A673 (cell line): ENCODE data around the gene BRAT1. TPM values are rescaled to one million over a fixed set of nuclear protein-coding genes. Genes with fewer than 3 reads are reported as not detected.

Source experiments
- BruUV-seq: library from RNA; stranded (reverse); fragments of 400-500 nt; replicated peaks from 2 replicates; lab custom pipeline; 2021; lab: Mats Ljungman, UMichigan
- CTCF ChIA-PET: fragments of 300-600 bp; sonication (Branson Sonifier 250); formaldehyde crosslinking; loops from one replicate; lab custom pipeline; 2022; ENCODE audit warnings: antibody characterized with exemption; lab: Charles Lee
- POLR2A ChIA-PET: fragments of 300-600 bp; sonication (Branson Sonifier 250); formaldehyde crosslinking; loops from one replicate; lab custom pipeline; 2022; ENCODE audit warnings: antibody characterized with exemption; ENCODE audit not compliant: low non-redundant PET; lab: Charles Lee
- DNase-seq: peaks from one replicate; pipeline ENCODE4 v3.0.0-alpha.2; 2015; ENCODE audit warnings: low spot score
- H3K27ac ChIP-seq: fragments of 200-600 bp; sonication (generic); 2 replicates; pipeline ENCODE4 v1.5.1; 2016; ENCODE audit warnings: mixed run types, low read depth, mild to moderate bottlenecking, mixed read lengths, antibody characterized with exemption, low read length; ENCODE audit not compliant: poor library complexity, severe bottlenecking
- H3K27me3 ChIP-seq: fragments of 200-600 bp; sonication (generic); replicated peaks from 2 replicates; pipeline ENCODE4 v1.6.1; 2017; ENCODE audit warnings: mixed run types, low read depth, mild to moderate bottlenecking, mixed read lengths, antibody characterized with exemption, low read length; ENCODE audit not compliant: insufficient read depth, poor library complexity
- H3K36me3 ChIP-seq: fragments of 200-600 bp; sonication (generic); 2 replicates; pipeline ENCODE4 v1.6.1; 2016; ENCODE audit warnings: mixed run types, mild to moderate bottlenecking, mixed read lengths, antibody characterized with exemption, low read length; ENCODE audit not compliant: insufficient read depth, poor library complexity, severe bottlenecking
- H3K4me1 ChIP-seq: fragments of 200-600 bp; sonication (generic); 2 replicates; pipeline ENCODE4 v1.6.1; 2017; ENCODE audit warnings: mixed run types, mild to moderate bottlenecking, mixed read lengths, antibody characterized with exemption, low read length; ENCODE audit not compliant: insufficient read depth, poor library complexity, severe bottlenecking
- H3K4me3 ChIP-seq: fragments of 200-600 bp; sonication (generic); 2 replicates; pipeline ENCODE4 v1.5.1; 2016; ENCODE audit warnings: low read depth, mixed run types, mild to moderate bottlenecking, mixed read lengths, low read length; ENCODE audit not compliant: poor library complexity, severe bottlenecking
- H3K9me3 ChIP-seq: fragments of 200-600 bp; sonication (generic); 2 replicates; pipeline ENCODE4 v1.6.1; 2016; ENCODE audit warnings: mixed run types, low read depth, mild to moderate bottlenecking, mixed read lengths, antibody characterized with exemption, low read length; ENCODE audit not compliant: poor library complexity, severe bottlenecking
- CTCF ChIP-seq: fragments of 300-800, 200-600 bp; sonication (generic); conservative IDR thresholded peaks from 2 replicates; pipeline ENCODE4 v1.5.1; 2017; ENCODE audit warnings: low read depth, mild to moderate bottlenecking, antibody characterized with exemption, low read length, moderate library complexity, mixed read lengths
- EZH2 ChIP-seq: fragments of 200-600 bp; sonication (generic); IDR thresholded peaks from 2 replicates; pipeline ENCODE4 v1.6.1; 2017; ENCODE audit warnings: borderline replicate concordance, low read depth, mild to moderate bottlenecking, mixed read lengths, antibody characterized with exemption, low read length; ENCODE audit not compliant: poor library complexity, severe bottlenecking
- intact Hi-C: fragments of 100-400 bp; cut with micrococcal nuclease; formaldehyde crosslinking; loops from one replicate; pipeline ENCODE4 v1.10.0; 2022; ENCODE audit not compliant: unreplicated experiment
- total RNA-seq: library from RNA; stranded (reverse); gene quantifications from 2 replicates; pipeline ENCODE4 v1.2.3, GENCODE V29; 2021

The BRAT1 gene
- total RNA-seq, 1 experiment from 2014 or later, result 47.9 TPM

GRCh38 chr7:2510130-2510776, 45.1 kb downstream of the BRAT1 start:
- TF ChIP-seq CTCF (no peak), EZH2 (no peak)
- POLR2A ChIA-PET, result no interaction called here
- intact Hi-C loops, result no loop called here
- Histone ChIP-seq H3K4me3 (no peak overlapping the region), H3K9me3 (no peaks in the 10 kb centered on the region), H3K27me3 (no peaks in the 10 kb centered on the region), H3K27ac (no peak overlapping the region), H3K4me1 (no peaks in the 10 kb centered on the region), H3K36me3 (no peaks in the 10 kb centered on the region)
- CTCF ChIA-PET, result no interaction called here
- DNase-seq, result no peak
- BruUV-seq, result no TSS peak

- CTCF ChIA-PET, result no interaction called here
- Histone ChIP-seq H3K9me3 (no peaks in the 10 kb centered on the region), H3K27me3 (no peaks in the 10 kb centered on the region), H3K27ac (no peak overlapping the region), H3K36me3 (no peaks in the 10 kb centered on the region), H3K4me1 (no peaks in the 10 kb centered on the region), H3K4me3 (no peak overlapping the region)
- intact Hi-C loops, result no loop called here
- POLR2A ChIA-PET, result no interaction called here
- TF ChIP-seq CTCF (no peak), EZH2 (no peak)
- no peak for DNase-seq
- no TSS peak for BruUV-seq
Measured at GRCh38 chr7:2509298-2509906, 45.9 kb downstream of the BRAT1 start.

GRCh38 chr7:2508327-2509215, 46.8 kb downstream of the BRAT1 start:
- no TSS peak for BruUV-seq
- intact Hi-C loops, result no loop called here
- no peaks in the 10 kb centered on the region for H3K27me3 ChIP-seq
- TF ChIP-seq EZH2 (no peak), CTCF (no peak)
- ChIA-PET CTCF (no interaction called here), POLR2A (no interaction called here)
- H3K9me3 ChIP-seq, result no peaks in the 10 kb centered on the region
- H3K4me1 ChIP-seq, result peaks cover under 1% of the 10 kb centered on the region
- DNase-seq, result peak; percentile 73
- no peak overlapping the region for H3K4me3 ChIP-seq
- H3K27ac ChIP-seq, result no peak overlapping the region
- H3K36me3 ChIP-seq, result no peaks in the 10 kb centered on the region
